HepG2 (cell line): ENCODE data around the gene IGBP1. TPM values are rescaled to one million over a fixed set of nuclear protein-coding genes. Genes with fewer than 3 reads are reported as not detected.

Source experiments
- ATAC-seq: fragments of 200-7000 bp; cut with Tn5 transposase; 3 replicates; pipeline ENCODE4 v1.9.1; 2020; ENCODE audit warnings: mild to moderate bottlenecking, moderate library complexity
- BruUV-seq: library from RNA; stranded (reverse); fragments of 400-500 nt; replicated peaks from 2 replicates; lab custom pipeline; 2021; lab: Mats Ljungman, UMichigan
- CTCF ChIA-PET: fragments of 300-600 bp; formaldehyde crosslinking; extraction: SDS; loops from one replicate; lab custom pipeline; 2021; ENCODE audit warnings: low total read pairs, inconsistent platforms, low intra/inter-chr PET ratio; lab: Yijun Ruan, JAX
- POLR2A ChIA-PET: fragments of 350-600 bp; sonication (Branson Sonifier 250); formaldehyde crosslinking; loops from one replicate; lab custom pipeline; 2020; ENCODE audit warnings: antibody characterized with exemption, inconsistent platforms; lab: Yijun Ruan, JAX
- DNase-seq: peaks from one replicate; pipeline ENCODE4 v3.0.0-alpha.2; 2015; ENCODE audit warnings: low spot score
- FAIRE-seq: peaks from 3 replicates; lab custom pipeline; 2011; peaks lifted over from hg19 to GRCh38; lab: Jason Lieb, UNC
- H2AFZ ChIP-seq: one replicate; pipeline ENCODE4 v1.6.1; 2011; ENCODE audit warnings: low read length, inconsistent platforms
- H3K27ac ChIP-seq: fragments of 300-600 bp; 3 replicates; pipeline ENCODE4 v1.8.0; 2011; ENCODE audit warnings: mixed run types, mild to moderate bottlenecking, mixed read lengths, low read length, inconsistent platforms; ENCODE audit not compliant: insufficient read depth; ENCODE audit errors: extremely low read length
- H3K27me3 ChIP-seq, 2 experiments: fragments of 200-600 bp in 1 of 2; 2 replicates in 1 of 2; 3 replicates in 1 of 2; pipeline versions ENCODE4 v1.6.0 to v1.8.0; 2011; ENCODE audit warnings: low read length in 2 of 2, mild to moderate bottlenecking in 2 of 2, moderate library complexity in 2 of 2, inconsistent platforms in 1 of 2; ENCODE audit not compliant: insufficient read depth in 2 of 2, control insufficient read depth in 1 of 2
- H3K36me3 ChIP-seq, 2 experiments: fragments of 200-600 bp in 1 of 2; replicated peaks in 1 of 2; 2 replicates in 1 of 2; 3 replicates in 1 of 2; pipeline versions ENCODE4 v1.5.1 to v1.8.0; 2011; ENCODE audit warnings: low read length in 2 of 2, inconsistent platforms in 1 of 2; ENCODE audit not compliant: insufficient read depth in 2 of 2, control insufficient read depth in 1 of 2
- H3K4me1 ChIP-seq: 2 replicates; pipeline ENCODE4 v1.5.1; 2012; ENCODE audit warnings: low read length, inconsistent platforms; ENCODE audit not compliant: insufficient read depth
- H3K4me2 ChIP-seq: 2 replicates; pipeline ENCODE4 v1.6.0; 2011; ENCODE audit warnings: low read depth, low read length, inconsistent platforms
- H3K4me3 ChIP-seq, 3 experiments: fragments of 200-600 bp in 1 of 3; sonication (generic), shearing (Covaris generic) in 1 of 3; replicated peaks in 1 of 3; 2 replicates each; pipeline ENCODE4 v1.5.1; 2011 to 2016; ENCODE audit warnings: low read length in 3 of 3, inconsistent platforms in 2 of 3, low read depth in 2 of 3, mild to moderate bottlenecking in 2 of 3, control low read depth in 1 of 3, mixed read lengths in 1 of 3; ENCODE audit not compliant: insufficient read depth in 1 of 3
- H3K79me2 ChIP-seq: one replicate; pipeline ENCODE4 v1.6.1; 2011; ENCODE audit warnings: low read length, inconsistent platforms; ENCODE audit not compliant: insufficient read depth
- H3K9ac ChIP-seq: 2 replicates; pipeline ENCODE4 v1.6.0; 2011; ENCODE audit warnings: mild to moderate bottlenecking, low read depth, low read length, inconsistent platforms; ENCODE audit not compliant: insufficient read depth
- H3K9me3 ChIP-seq: 2 replicates; pipeline ENCODE4 v1.5.1; 2012; ENCODE audit warnings: mild to moderate bottlenecking, low read length
- H4K20me1 ChIP-seq: 2 replicates; pipeline ENCODE4 v1.6.0; 2011; ENCODE audit warnings: inconsistent platforms, mild to moderate bottlenecking, low read length, moderate library complexity; ENCODE audit not compliant: insufficient read depth
- ARNT2 ChIP-seq: sonication (generic); formaldehyde crosslinking; IDR thresholded peaks from 2 replicates; pipeline ENCODE4 v1.8.0; 2022; ENCODE audit warnings: mild to moderate bottlenecking, low read depth, missing genetic modification reagents, moderate library complexity
- ZNF790 ChIP-seq: sonication (generic); formaldehyde crosslinking; IDR thresholded peaks from 2 replicates; pipeline ENCODE4 v1.8.0; 2022; ENCODE audit warnings: missing genetic modification reagents, mild to moderate bottlenecking, borderline replicate concordance
- WGBS: methylation state at CpG from one replicate; pipeline ENCODE4 v1.1.6; 2017; ENCODE audit warnings: low lambda C conversion rate; 5-methylcytosine and 5-hydroxymethylcytosine counted together
- in situ Hi-C: cut with HindIII; loops from 2 replicates; pipeline ENCODE4 v1.10.0; 2017; ENCODE audit warnings: low pct_unique_long_range_greater_than_20kb; ENCODE audit not compliant: extremely low pct_ligation_motif_present
- intact Hi-C: fragments of 100-400 bp; cut with micrococcal nuclease; formaldehyde crosslinking; loops from one replicate; pipeline ENCODE4 v1.10.0; 2022; ENCODE audit not compliant: unreplicated experiment
- polyA plus RNA-seq, 8 experiments: library from polyadenylated mRNA; depleted of rRNA in 3 of 8; stranded (reverse) in 7 of 8; unstranded in 1 of 8; fragments of >200 nt; fragmentation: Illumina TruSeq in 4 of 8; extraction: Trizol in 4 of 8; gene quantifications; 2 replicates each; pipeline versions ENCODE4 v1.2.1 to v1.2.3, GENCODE V29; 2011 to 2016; ENCODE audit warnings: low read depth in 4 of 8, missing spikeins in 1 of 8, mixed read lengths in 1 of 8; ENCODE audit not compliant: insufficient read depth in 1 of 8
- total RNA-seq, 5 experiments: library from RNA; depleted of rRNA; stranded (reverse); fragments of >200 nt; fragmentation: Illumina TruSeq; extraction: Trizol; gene quantifications; 2 replicates each; pipeline ENCODE4 v1.2.3, GENCODE V29; 2016; ENCODE audit warnings: low read depth in 1 of 5
- TF ChIP-seq, protein P1 (sequence below): IDR thresholded peaks from 2 replicates; pipeline ENCODE4 v1.6.1; 2012; ENCODE audit warnings: inconsistent platforms

The IGBP1 gene
- total and polyA plus RNA-seq, 2 of the 13 experiments (the other 11 are each of a cell fraction or from before 2014, with no cell fraction given), result 59.3 to 103 TPM

DNA sequence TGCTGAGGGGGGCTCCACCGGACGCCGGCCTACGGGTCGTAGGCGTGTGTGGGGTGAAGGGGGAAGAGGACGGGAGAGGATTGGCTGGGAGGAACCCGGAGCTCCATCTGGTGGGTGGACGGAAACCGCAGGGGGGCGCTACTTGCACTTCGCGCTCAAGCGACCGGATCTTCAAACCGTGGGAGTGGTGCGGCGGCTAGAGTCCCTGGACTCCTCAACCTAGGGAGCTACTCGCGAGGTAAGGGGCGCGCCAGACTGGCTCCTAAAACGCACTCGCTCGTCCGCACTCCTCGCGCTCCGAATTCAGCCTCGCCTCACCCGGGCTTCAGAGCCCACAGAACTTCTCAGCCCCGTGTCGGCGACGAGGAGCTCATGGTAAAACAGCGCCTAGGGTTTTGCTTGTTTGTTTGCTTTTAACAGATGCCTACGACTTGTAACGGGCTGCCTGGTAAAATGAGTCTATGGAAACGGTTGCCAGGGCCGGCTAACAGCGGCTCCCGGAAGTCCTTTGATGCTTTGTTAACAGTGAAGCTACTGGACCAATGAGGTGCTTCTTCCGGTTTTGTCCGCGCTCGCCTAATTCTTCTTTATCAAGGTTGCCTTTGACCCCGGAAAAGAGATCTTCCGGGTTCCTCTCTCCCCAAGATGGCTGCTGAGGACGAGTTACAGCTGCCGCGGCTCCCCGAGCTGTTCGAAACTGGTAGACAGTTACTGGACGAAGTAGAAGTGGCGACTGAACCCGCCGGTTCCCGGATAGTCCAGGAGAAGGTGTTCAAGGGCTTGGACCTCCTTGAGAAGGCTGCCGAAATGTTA lies at the start of gene IGBP1 (continued):
- TF ChIP-seq, protein P1, sequence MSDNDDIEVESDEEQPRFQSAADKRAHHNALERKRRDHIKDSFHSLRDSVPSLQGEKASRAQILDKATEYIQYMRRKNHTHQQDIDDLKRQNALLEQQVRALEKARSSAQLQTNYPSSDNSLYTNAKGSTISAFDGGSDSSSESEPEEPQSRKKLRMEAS, result 0 out of 2 replicates have a peak, but pooled peaks have one; percentile 33

DNA sequence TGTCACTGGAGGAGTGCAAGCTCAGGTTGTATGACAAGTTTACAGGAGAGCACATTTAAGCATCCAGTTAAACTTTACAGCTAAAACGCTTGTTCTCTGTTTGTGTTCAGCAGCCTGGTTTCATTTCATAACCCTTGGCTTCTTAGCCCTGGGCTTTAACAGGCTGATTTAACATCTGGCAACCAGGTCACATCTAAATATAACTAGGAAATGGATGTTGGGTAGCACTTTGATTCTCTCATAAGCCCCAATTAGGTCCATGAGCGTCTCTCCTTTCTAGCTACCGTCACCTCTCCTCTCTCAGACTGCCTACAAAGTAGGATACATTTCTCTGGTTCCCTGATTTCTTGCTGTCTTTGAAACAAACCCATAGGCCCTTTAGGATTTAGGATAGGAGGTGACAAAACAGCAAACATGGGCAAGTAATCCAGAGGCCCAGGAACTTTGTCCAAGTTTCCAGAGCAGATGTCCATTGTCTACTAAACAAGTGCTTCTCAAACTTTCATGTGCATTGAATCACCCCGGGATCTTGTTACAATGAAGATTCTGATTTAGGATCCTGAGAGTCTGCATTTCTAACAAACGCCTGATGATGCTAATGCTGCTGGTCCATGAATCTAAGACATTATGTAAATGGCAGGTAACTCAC lies 48.5 kb upstream of the IGBP1 start:
- no peak for DNase-seq
- H3K4me3 ChIP-seq, result no peak overlapping the region
- H4K20me1 ChIP-seq, result no peaks in the 10 kb centered on the region
- no peak overlapping the region for H3K9ac ChIP-seq
- BruUV-seq, result no TSS peak
- ChIA-PET POLR2A (no interaction called here), CTCF (no interaction called here)
- no peak for TF ChIP-seq ARNT2 (CRISPR knock-in tag)
- TF ChIP-seq ZNF790 (CRISPR knock-in tag), result no peak
- in situ Hi-C loops, result no loop called here
- FAIRE-seq, result no peak
- no peaks in the 10 kb centered on the region for H3K9me3 ChIP-seq
- no peaks in the 10 kb centered on the region for H3K27me3 ChIP-seq
- intact Hi-C loops, result no loop called here
- ATAC-seq, result no peak
- H2AFZ ChIP-seq, result no peak overlapping the region
- no peaks in the 10 kb centered on the region for H3K36me3 ChIP-seq
- H3K27ac ChIP-seq, result no peak overlapping the region
- WGBS, result 13% methylated on average over 4 of the region's 5 CpGs
- no peaks in the 10 kb centered on the region for H3K79me2 ChIP-seq
- no peaks in the 10 kb centered on the region for H3K4me1 ChIP-seq
- H3K4me2 ChIP-seq, result no peak overlapping the region
